HEK293T (cell line): ENCODE measurements around the gene ICOS.
"Not testable (repeated sequence)": the region's sequence is repeated elsewhere in the genome, so short reads cannot be mapped to it uniquely, and the experiment has no call there.

ENCODE experiments used
- ARNT ChIP-seq: fragments of 450-650 bp; IDR thresholded peaks from 2 replicates; pipeline ENCODE4 v1.6.1; 2017; ENCODE audit warnings: mild to moderate bottlenecking
- BHLHE40 ChIP-seq: fragments of 450-650 bp; IDR thresholded peaks from 2 replicates; pipeline ENCODE4 v1.6.1; 2016; ENCODE audit warnings: mild to moderate bottlenecking, moderate library complexity, borderline replicate concordance
- CTBP1 ChIP-seq: fragments of 450-650 bp; IDR thresholded peaks from 2 replicates; pipeline ENCODE4 v1.6.1; 2016; ENCODE audit warnings: borderline replicate concordance
- ELF4 ChIP-seq: fragments of 450-650 bp; IDR thresholded peaks from 2 replicates; pipeline ENCODE4 v1.6.1; 2017; ENCODE audit warnings: antibody characterized with exemption
- FOXA1 ChIP-seq: fragments of 450-650 bp; IDR thresholded peaks from 2 replicates; pipeline ENCODE4 v1.6.1; 2016; ENCODE audit warnings: mild to moderate bottlenecking
- FOXM1 ChIP-seq: fragments of 450-650 bp; IDR thresholded peaks from 2 replicates; pipeline ENCODE4 v1.6.1; 2017; ENCODE audit warnings: mild to moderate bottlenecking, borderline replicate concordance
- HDGF ChIP-seq: fragments of 450-650 bp; IDR thresholded peaks from 2 replicates; pipeline ENCODE4 v1.6.1; 2017; ENCODE audit warnings: antibody characterized with exemption, borderline replicate concordance
- PKNOX1 ChIP-seq: fragments of 450-650 bp; IDR thresholded peaks from 2 replicates; pipeline ENCODE4 v1.6.1; 2016
- SP1 ChIP-seq: fragments of 450-650 bp; IDR thresholded peaks from 2 replicates; pipeline ENCODE4 v1.6.1; 2017
- SUZ12 ChIP-seq: fragments of 450-650 bp; IDR thresholded peaks from 2 replicates; pipeline ENCODE4 v1.6.1; 2016; ENCODE audit warnings: mild to moderate bottlenecking
- TARDBP ChIP-seq: fragments of 450-650 bp; IDR thresholded peaks from 2 replicates; pipeline ENCODE4 v1.6.1; 2016

DNA sequence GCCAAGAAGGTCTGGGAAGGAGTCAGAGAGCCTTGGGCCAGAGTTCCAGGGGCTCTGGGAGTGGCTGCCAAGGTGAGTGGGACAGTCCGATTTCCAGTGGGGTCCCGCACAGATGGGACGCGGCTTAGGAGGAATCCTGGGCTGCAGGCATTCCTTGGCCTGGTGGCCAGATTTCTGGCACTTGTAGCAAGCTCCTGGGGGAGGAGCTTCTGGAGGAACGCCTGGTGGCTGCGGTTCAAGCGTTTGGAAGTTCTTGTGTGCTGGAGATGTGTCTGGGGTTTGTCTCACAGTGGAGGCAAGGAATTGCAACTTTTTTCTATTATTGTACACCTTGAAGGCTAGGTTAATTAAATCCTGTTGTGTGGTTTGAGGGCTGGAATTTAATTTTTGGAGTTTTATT lies 28.6 kb downstream of the ICOS start:
- TF ChIP-seq FOXA1, SP1, BHLHE40, HDGF, PKNOX1, FOXM1, SUZ12, ELF4, TARDBP, CTBP1, ARNT: not testable (repeated sequence)
